ENCODE results near the gene USP13. TPM values are rescaled to one million over a fixed set of nuclear protein-coding genes. Genes with fewer than 3 reads are reported as not detected.

The USP13 gene
- total RNA-seq, 2 experiments from 2014 or later = 25.8 to 49.7 TPM

- H3K79me2 ChIP-seq (ENCODE audit: insufficient read depth, low read depth, low read length) = no peaks in the 10 kb centered on the region
- intact Hi-C loops (cut with micrococcal nuclease; ENCODE audit: unreplicated experiment) = no loop called here
- DNase-seq (ENCODE audit: low spot score) = no peak
- TF ChIP-seq EZH2phosphoT487 (IDR thresholded peaks at IDR 0.05; ENCODE audit: borderline replicate concordance, low read depth, low read length) (no peak), CTCF (conservative IDR thresholded peaks at IDR 0.05; ENCODE audit: low read length) (no peak)
- 0 out of 2 replicates have a peak, but pooled peaks cover 4% of the 10 kb centered on the region for H3K9me3 ChIP-seq (ENCODE audit: low read length)
- no peaks in the 10 kb centered on the region for H3K9me2 ChIP-seq (ENCODE audit: insufficient read depth, low read length)
- ChIA-PET CTCF (ENCODE audit: unreplicated experiment) (interaction anchor here (0.5 kb wide), 1 partner anchor 117 kb away, joined by 6 read pairs; the partner anchor contains the start of gene USP13), POLR2A (interaction anchor here (1.0 to 1.3 kb wide), 3 partner anchors 19 to 191 kb away, joined by 4 to 5 read pairs (median 4); no protein-coding TSS in a partner anchor)
- no TSS peak for BruUV-seq (replicated peaks)
- H2AFZ ChIP-seq (ENCODE audit: low read length) = no peak overlapping the region
- no peak overlapping the region for H3K4me3 ChIP-seq (ENCODE audit: low read depth, low read length, poor library complexity, severe bottlenecking)
- no peaks in the 10 kb centered on the region for H3K4me1 ChIP-seq (ENCODE audit: insufficient read depth, low read length, poor library complexity, severe bottlenecking)
- H3K27ac ChIP-seq (ENCODE audit: low read depth, low read length, poor library complexity, severe bottlenecking) = no peak overlapping the region
- H4K20me1 ChIP-seq (ENCODE audit: insufficient read depth, low read length) = no peaks in the 10 kb centered on the region
- no peak overlapping the region for H3K4me2 ChIP-seq (ENCODE audit: low read length)
- peaks cover 93% of the 10 kb centered on the region for H3K36me3 ChIP-seq (ENCODE audit: insufficient read depth, low read length)
Measured at GRCh38 chr3:179769411-179770247, 116.8 kb downstream of the USP13 start.

GRCh38 chr3:179771797-179772196 is 119.0 kb downstream of the USP13 start:
- peaks cover 4% of the 10 kb centered on the region; the same call in 1 of the 2 replicates for H3K9me3 ChIP-seq (ENCODE audit: low read length)
- no peaks in the 10 kb centered on the region for H3K9me2 ChIP-seq (ENCODE audit: insufficient read depth, low read length)
- no peak for TF ChIP-seq CTCF (conservative IDR thresholded peaks at IDR 0.05; ENCODE audit: low read length)
- no peak for TF ChIP-seq EZH2phosphoT487 (IDR thresholded peaks at IDR 0.05; ENCODE audit: borderline replicate concordance, low read depth, low read length)
- H3K36me3 ChIP-seq (ENCODE audit: insufficient read depth, low read length) = peaks cover 92% of the 10 kb centered on the region
- H3K4me2 ChIP-seq (ENCODE audit: low read length) = no peak overlapping the region
- H3K4me1 ChIP-seq (ENCODE audit: insufficient read depth, low read length, poor library complexity, severe bottlenecking) = no peaks in the 10 kb centered on the region
- H3K4me3 ChIP-seq (ENCODE audit: low read depth, low read length, poor library complexity, severe bottlenecking) = no peak overlapping the region
- no peak overlapping the region for H2AFZ ChIP-seq (ENCODE audit: low read length)
- ChIA-PET POLR2A (interaction anchor here (0.6 to 0.9 kb wide), 3 partner anchors 12 to 594 kb away, joined by 3 to 7 read pairs (median 4); no protein-coding TSS in a partner anchor), CTCF (ENCODE audit: unreplicated experiment) (no interaction called here)
- no peak for DNase-seq (ENCODE audit: low spot score)
- H4K20me1 ChIP-seq (ENCODE audit: insufficient read depth, low read length) = no peaks in the 10 kb centered on the region
- no TSS peak for BruUV-seq (replicated peaks)
- intact Hi-C loops (cut with micrococcal nuclease; ENCODE audit: unreplicated experiment) = no loop called here
- H3K27ac ChIP-seq (ENCODE audit: low read depth, low read length, poor library complexity, severe bottlenecking) = no peak overlapping the region
- no peaks in the 10 kb centered on the region for H3K79me2 ChIP-seq (ENCODE audit: insufficient read depth, low read depth, low read length)

- TF ChIP-seq EZH2phosphoT487 (IDR thresholded peaks at IDR 0.05; ENCODE audit: borderline replicate concordance, low read depth, low read length) (no peak), CTCF (conservative IDR thresholded peaks at IDR 0.05; ENCODE audit: low read length) (no peak)
- no peaks in the 10 kb centered on the region for H3K4me1 ChIP-seq (ENCODE audit: insufficient read depth, low read length, poor library complexity, severe bottlenecking)
- H2AFZ ChIP-seq (ENCODE audit: low read length) = no peak overlapping the region
- peaks cover 4% of the 10 kb centered on the region; the same call in 1 of the 2 replicates for H3K9me3 ChIP-seq (ENCODE audit: low read length)
- H4K20me1 ChIP-seq (ENCODE audit: insufficient read depth, low read length) = no peaks in the 10 kb centered on the region
- intact Hi-C loops (cut with micrococcal nuclease; ENCODE audit: unreplicated experiment) = no loop called here
- no TSS peak for BruUV-seq (replicated peaks)
- H3K27ac ChIP-seq (ENCODE audit: low read depth, low read length, poor library complexity, severe bottlenecking) = no peak overlapping the region
- ChIA-PET POLR2A (interaction anchor here (0.6 to 0.9 kb wide), 2 partner anchors 11 to 23 kb away, joined by 3 to 4 read pairs; no protein-coding TSS in a partner anchor), CTCF (ENCODE audit: unreplicated experiment) (interaction anchor here (0.5 kb wide), 1 partner anchor 12 kb away, joined by 7 read pairs; no protein-coding TSS in a partner anchor)
- DNase-seq (ENCODE audit: low spot score) = no peak
- H3K4me3 ChIP-seq (ENCODE audit: low read depth, low read length, poor library complexity, severe bottlenecking) = no peak overlapping the region
- no peak overlapping the region for H3K4me2 ChIP-seq (ENCODE audit: low read length)
- no peaks in the 10 kb centered on the region for H3K79me2 ChIP-seq (ENCODE audit: insufficient read depth, low read depth, low read length)
- H3K9me2 ChIP-seq (ENCODE audit: insufficient read depth, low read length) = no peaks in the 10 kb centered on the region
- peaks cover 92% of the 10 kb centered on the region for H3K36me3 ChIP-seq (ENCODE audit: insufficient read depth, low read length)
Measured at GRCh38 chr3:179772297-179772696, 119.5 kb downstream of the USP13 start.

Measured in OCI-LY7 (cell line).